HEK293 (cell line): ENCODE results near the gene RNF144B.

ENCODE experiments used
- CTCF ChIA-PET: fragments of 350-600 bp; formaldehyde crosslinking; extraction: SDS; loops from one replicate; lab custom pipeline; 2021; ENCODE audit warnings: antibody characterized with exemption; lab: Yijun Ruan, JAX
- POLR2A ChIA-PET: fragments of 300-600 bp; formaldehyde crosslinking; extraction: SDS; loops from one replicate; lab custom pipeline; 2020; ENCODE audit warnings: antibody characterized with exemption, inconsistent platforms; lab: Yijun Ruan, JAX
- H3K27ac ChIP-seq: fragments of 200-500 bp; sonication (Bioruptor generic); 2 replicates; pipeline ENCODE4 v1.5.1; 2014; ENCODE audit warnings: low read depth, low read length, control low read depth, inconsistent platforms; ENCODE audit errors: extremely low read depth
- H3K36me3 ChIP-seq, 2 experiments: fragments of 200-500 bp in 1 of 2; sonication (Bioruptor generic) in 1 of 2; 1 replicate in 1 of 2; 2 replicates in 1 of 2; pipeline ENCODE4 v1.5.1; 2014 to 2017; ENCODE audit warnings: inconsistent platforms in 2 of 2, low read length in 2 of 2; ENCODE audit not compliant: control insufficient read depth in 2 of 2, insufficient read depth in 1 of 2
- H3K4me1 ChIP-seq: fragments of 200-500 bp; sonication (Bioruptor generic); 2 replicates; pipeline ENCODE4 v1.5.1; 2014; ENCODE audit warnings: mild to moderate bottlenecking, low read length, inconsistent platforms; ENCODE audit not compliant: control insufficient read depth, insufficient read depth
- H3K4me3 ChIP-seq: 2 replicates; pipeline ENCODE4 v1.5.1; 2011; ENCODE audit warnings: low read depth, mild to moderate bottlenecking, control low read depth, low read length, moderate library complexity
- H3K9me3 ChIP-seq: fragments of 200-500 bp; sonication (Bioruptor generic); 2 replicates; pipeline ENCODE4 v1.5.1; 2014; ENCODE audit warnings: low read depth, low read length, inconsistent platforms; ENCODE audit not compliant: control insufficient read depth, insufficient read depth
- REPIN1 ChIP-seq: fragments of 450-650 bp; formaldehyde crosslinking; IDR thresholded peaks from 2 replicates; pipeline ENCODE4 v1.5.1; 2017; ENCODE audit warnings: missing biosample characterization, missing genetic modification characterization, low read depth
- TRIM28 ChIP-seq: IDR thresholded peaks from 2 replicates; pipeline ENCODE4 v1.6.1; 2011; ENCODE audit warnings: low read length, control low read depth, borderline replicate concordance
- YY1 ChIP-seq: fragments of 450-650 bp; formaldehyde crosslinking; IDR thresholded peaks from 2 replicates; pipeline ENCODE4 v1.5.1; 2018; ENCODE audit warnings: missing biosample characterization, missing genetic modification characterization
- ZEB2 ChIP-seq: fragments of 450-650 bp; formaldehyde crosslinking; IDR thresholded peaks from 2 replicates; pipeline ENCODE4 v1.5.1; 2016; ENCODE audit warnings: missing biosample characterization, missing genetic modification characterization
- ZNF133 ChIP-seq: fragments of 450-650 bp; formaldehyde crosslinking; IDR thresholded peaks from 2 replicates; pipeline ENCODE4 v1.5.1; 2016; ENCODE audit warnings: missing biosample characterization, missing genetic modification characterization
- ZNF202 ChIP-seq: fragments of 450-650 bp; formaldehyde crosslinking; IDR thresholded peaks from 2 replicates; pipeline ENCODE4 v1.5.1; 2016; ENCODE audit warnings: missing biosample characterization, missing genetic modification characterization, borderline replicate concordance
- ZNF221 ChIP-seq: fragments of 450-650 bp; formaldehyde crosslinking; IDR thresholded peaks from 2 replicates; pipeline ENCODE4 v1.5.1; 2017; ENCODE audit warnings: missing biosample characterization, missing genetic modification characterization, borderline replicate concordance
- ZNF23 ChIP-seq: fragments of 450-650 bp; formaldehyde crosslinking; IDR thresholded peaks from 2 replicates; pipeline ENCODE4 v1.5.1; 2016; ENCODE audit warnings: missing biosample characterization, missing genetic modification characterization, borderline replicate concordance
- ZNF302 ChIP-seq: fragments of 450-650 bp; formaldehyde crosslinking; IDR thresholded peaks from 2 replicates; pipeline ENCODE4 v1.5.1; 2016; ENCODE audit warnings: missing biosample characterization, missing genetic modification characterization, low read depth
- ZNF558 ChIP-seq: fragments of 450-650 bp; formaldehyde crosslinking; IDR thresholded peaks from 2 replicates; pipeline ENCODE4 v1.5.1; 2016; ENCODE audit warnings: missing biosample characterization, missing genetic modification characterization
- ZNF571 ChIP-seq: fragments of 450-650 bp; formaldehyde crosslinking; IDR thresholded peaks from 2 replicates; pipeline ENCODE4 v1.5.0; 2017; ENCODE audit warnings: missing biosample characterization, missing genetic modification characterization
- ZNF621 ChIP-seq: fragments of 450-650 bp; formaldehyde crosslinking; IDR thresholded peaks from 2 replicates; pipeline ENCODE4 v1.5.1; 2017; ENCODE audit warnings: missing biosample characterization, missing genetic modification characterization
- ZXDB ChIP-seq: fragments of 450-650 bp; formaldehyde crosslinking; IDR thresholded peaks from 2 replicates; pipeline ENCODE4 v1.5.1; 2016; ENCODE audit warnings: missing biosample characterization, missing genetic modification characterization
- TF ChIP-seq, protein P1 (sequence below): fragments of 450-650 bp; formaldehyde crosslinking; IDR thresholded peaks from 2 replicates; pipeline ENCODE4 v1.5.1; 2016; ENCODE audit warnings: missing biosample characterization, missing genetic modification characterization
- TF ChIP-seq, protein P2 (sequence below): fragments of 450-650 bp; formaldehyde crosslinking; IDR thresholded peaks from 2 replicates; pipeline ENCODE4 v1.5.1; 2016; ENCODE audit warnings: missing biosample characterization, missing genetic modification characterization, low read depth
- TF ChIP-seq, protein P3 (sequence below): fragments of 450-650 bp; formaldehyde crosslinking; IDR thresholded peaks from 2 replicates; pipeline ENCODE4 v1.5.1; 2016; ENCODE audit warnings: missing biosample characterization, missing genetic modification characterization
- TF ChIP-seq, protein P4 (sequence below): fragments of 450-650 bp; formaldehyde crosslinking; IDR thresholded peaks from 2 replicates; pipeline ENCODE4 v1.5.1; 2016; ENCODE audit warnings: missing biosample characterization, missing genetic modification characterization
- TF ChIP-seq, protein P5 (sequence below): fragments of 450-650 bp; formaldehyde crosslinking; IDR thresholded peaks from 2 replicates; pipeline ENCODE4 v1.5.1; 2017; ENCODE audit warnings: missing biosample characterization, missing genetic modification characterization
- TF ChIP-seq, protein P6 (sequence below): fragments of 450-650 bp; formaldehyde crosslinking; IDR thresholded peaks from 2 replicates; pipeline ENCODE4 v1.5.1; 2016; ENCODE audit warnings: missing biosample characterization, missing genetic modification characterization, low read depth

The RNF144B gene

DNA sequence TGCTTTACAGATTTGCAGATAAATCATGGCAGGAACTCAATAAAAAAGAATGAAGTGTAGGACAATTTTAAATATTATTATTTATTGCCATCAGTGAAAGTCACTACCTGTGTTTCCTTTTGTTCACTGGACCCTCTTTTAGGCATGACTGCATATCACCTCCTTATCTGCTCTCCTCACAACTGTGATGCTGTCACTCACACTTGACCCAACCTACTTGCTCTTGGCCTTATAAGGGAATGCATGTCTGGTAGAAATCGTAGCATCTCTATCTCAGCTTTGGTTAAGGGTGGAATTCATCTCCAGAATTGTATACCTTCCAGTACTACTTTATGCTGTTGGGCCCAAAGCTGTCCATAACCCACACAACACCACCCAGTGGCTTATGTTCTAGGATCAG, 47.6 kb upstream of the RNF144B start:
- Histone ChIP-seq H3K9me3 (no peaks in the 10 kb centered on the region), H3K27ac (no peak overlapping the region), H3K4me1 (no peaks in the 10 kb centered on the region), H3K36me3 (no peaks in the 10 kb centered on the region), H3K4me3 (no peak overlapping the region)
- CTCF ChIA-PET = interaction anchor here (1.6 kb wide), 1 partner anchor 16 kb away, joined by 8 read pairs; no protein-coding TSS in a partner anchor
- TF ChIP-seq ZNF202 (tag by site-specific recombination) = no peak
- no peak for TF ChIP-seq ZEB2 (tag by site-specific recombination)
- POLR2A ChIA-PET = no interaction called here

DNA sequence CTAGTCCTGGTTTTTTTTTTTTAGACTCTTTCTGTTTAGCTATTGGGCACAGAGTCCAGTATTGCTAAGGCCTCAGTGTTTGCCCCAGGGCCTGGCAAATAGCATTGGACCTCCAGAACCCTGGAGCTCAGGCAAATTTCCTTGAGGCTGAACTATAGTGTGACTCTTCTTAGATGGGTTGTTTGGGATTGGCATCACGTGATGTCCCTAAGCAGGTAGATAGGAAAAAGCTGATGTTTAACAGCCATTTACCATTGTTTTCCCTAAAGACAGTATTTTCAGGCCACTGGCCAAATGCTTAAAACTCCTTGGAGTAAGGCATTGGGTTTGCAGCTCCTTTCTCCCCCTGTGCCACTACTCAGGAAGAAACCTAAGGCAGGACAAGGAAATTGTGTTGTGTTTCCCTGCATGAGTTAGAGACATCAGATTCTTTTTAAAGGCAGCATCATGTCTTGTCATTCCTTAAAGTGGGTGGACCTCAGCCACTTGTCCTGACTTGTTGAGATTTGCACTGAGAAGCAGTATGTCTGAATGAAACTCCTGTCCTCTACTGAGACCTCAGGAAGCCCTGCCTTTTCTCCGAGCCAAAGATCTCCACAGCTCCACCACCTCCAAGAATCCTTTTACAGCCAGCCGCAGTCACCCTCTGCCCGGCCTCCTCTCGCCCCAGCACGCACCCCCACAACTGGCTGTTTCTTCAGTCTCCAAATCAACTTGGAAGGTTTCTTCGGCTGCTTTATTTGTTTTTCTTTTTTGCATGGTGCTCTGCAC, 46.2 kb upstream of the RNF144B start:
- Histone ChIP-seq H3K36me3 (no peaks in the 10 kb centered on the region), H3K27ac (no peak overlapping the region), H3K9me3 (no peaks in the 10 kb centered on the region)
- ChIA-PET POLR2A (no interaction called here), CTCF (interaction anchor here (0.9 to 1.6 kb wide), 2 partner anchors 17 to 162 kb away, joined by 3 to 8 read pairs; no protein-coding TSS in a partner anchor)
- TF ChIP-seq ZNF571 (no peak), ZNF621 (tag by site-specific recombination) (no peak), ZNF133 (no peak), REPIN1 (tag by site-specific recombination) (no peak), ZNF558 (no peak)
- TF ChIP-seq, protein P1, sequence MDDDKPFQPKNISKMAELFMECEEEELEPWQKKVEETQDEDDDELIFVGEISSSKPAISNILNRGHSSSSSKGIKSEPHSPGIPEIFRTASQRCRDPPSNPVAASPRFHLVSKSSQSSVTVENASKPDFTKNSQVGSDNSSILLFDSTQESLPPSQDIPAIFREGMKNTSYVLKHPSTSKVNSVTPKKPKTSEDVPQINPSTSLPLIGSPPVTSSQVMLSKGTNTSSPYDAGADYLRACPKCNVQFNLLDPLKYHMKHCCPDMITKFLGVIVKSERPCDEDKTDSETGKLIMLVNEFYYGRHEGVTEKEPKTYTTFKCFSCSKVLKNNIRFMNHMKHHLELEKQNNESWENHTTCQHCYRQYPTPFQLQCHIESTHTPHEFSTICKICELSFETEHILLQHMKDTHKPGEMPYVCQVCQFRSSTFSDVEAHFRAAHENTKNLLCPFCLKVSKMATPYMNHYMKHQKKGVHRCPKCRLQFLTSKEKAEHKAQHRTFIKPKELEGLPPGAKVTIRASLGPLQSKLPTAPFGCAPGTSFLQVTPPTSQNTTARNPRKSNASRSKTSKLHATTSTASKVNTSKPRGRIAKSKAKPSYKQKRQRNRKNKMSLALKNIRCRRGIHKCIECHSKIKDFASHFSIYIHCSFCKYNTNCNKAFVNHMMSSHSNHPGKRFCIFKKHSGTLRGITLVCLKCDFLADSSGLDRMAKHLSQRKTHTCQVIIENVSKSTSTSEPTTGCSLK = no peak
- TF ChIP-seq, protein P2, sequence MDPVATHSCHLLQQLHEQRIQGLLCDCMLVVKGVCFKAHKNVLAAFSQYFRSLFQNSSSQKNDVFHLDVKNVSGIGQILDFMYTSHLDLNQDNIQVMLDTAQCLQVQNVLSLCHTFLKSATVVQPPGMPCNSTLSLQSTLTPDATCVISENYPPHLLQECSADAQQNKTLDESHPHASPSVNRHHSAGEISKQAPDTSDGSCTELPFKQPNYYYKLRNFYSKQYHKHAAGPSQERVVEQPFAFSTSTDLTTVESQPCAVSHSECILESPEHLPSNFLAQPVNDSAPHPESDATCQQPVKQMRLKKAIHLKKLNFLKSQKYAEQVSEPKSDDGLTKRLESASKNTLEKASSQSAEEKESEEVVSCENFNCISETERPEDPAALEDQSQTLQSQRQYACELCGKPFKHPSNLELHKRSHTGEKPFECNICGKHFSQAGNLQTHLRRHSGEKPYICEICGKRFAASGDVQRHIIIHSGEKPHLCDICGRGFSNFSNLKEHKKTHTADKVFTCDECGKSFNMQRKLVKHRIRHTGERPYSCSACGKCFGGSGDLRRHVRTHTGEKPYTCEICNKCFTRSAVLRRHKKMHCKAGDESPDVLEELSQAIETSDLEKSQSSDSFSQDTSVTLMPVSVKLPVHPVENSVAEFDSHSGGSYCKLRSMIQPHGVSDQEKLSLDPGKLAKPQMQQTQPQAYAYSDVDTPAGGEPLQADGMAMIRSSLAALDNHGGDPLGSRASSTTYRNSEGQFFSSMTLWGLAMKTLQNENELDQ = no peak
- TF ChIP-seq, all 188 proteins: peak for 0
- no peak overlapping the region for H3K4me3 ChIP-seq
- H3K4me1 ChIP-seq = no peaks in the 10 kb centered on the region

DNA sequence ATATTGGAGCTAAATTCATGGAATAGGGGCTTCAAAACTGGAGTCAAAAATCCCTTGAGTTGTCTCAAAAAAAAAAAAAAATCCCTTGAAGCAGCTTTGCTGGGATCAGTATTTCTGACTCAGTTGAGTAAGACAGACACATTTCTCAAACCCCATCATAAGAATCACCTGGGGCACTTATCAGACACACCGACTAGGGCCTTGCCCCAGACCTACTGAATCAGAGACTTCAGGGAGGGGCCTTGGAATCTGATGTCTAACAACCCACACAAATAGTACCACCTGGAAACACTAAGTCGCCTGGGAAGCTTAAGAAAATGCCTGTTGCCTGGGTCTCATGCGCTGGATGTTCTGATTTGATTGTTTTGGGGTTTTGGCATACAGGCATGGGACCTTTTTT, 44.9 kb upstream of the RNF144B start:
- Histone ChIP-seq H3K4me3 (no peak overlapping the region), H3K27ac (no peak overlapping the region), H3K4me1 (no peaks in the 10 kb centered on the region)
- TF ChIP-seq ZNF302 (no peak), TRIM28 (no peak), ZNF221 (tag by site-specific recombination) (no peak), ZXDB (tag by site-specific recombination) (no peak), YY1 (no peak), ZNF23 (tag by site-specific recombination) (no peak)
- TF ChIP-seq, protein P3, sequence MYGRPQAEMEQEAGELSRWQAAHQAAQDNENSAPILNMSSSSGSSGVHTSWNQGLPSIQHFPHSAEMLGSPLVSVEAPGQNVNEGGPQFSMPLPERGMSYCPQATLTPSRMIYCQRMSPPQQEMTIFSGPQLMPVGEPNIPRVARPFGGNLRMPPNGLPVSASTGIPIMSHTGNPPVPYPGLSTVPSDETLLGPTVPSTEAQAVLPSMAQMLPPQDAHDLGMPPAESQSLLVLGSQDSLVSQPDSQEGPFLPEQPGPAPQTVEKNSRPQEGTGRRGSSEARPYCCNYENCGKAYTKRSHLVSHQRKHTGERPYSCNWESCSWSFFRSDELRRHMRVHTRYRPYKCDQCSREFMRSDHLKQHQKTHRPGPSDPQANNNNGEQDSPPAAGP (tag by site-specific recombination) = no peak
- TF ChIP-seq, protein P4, sequence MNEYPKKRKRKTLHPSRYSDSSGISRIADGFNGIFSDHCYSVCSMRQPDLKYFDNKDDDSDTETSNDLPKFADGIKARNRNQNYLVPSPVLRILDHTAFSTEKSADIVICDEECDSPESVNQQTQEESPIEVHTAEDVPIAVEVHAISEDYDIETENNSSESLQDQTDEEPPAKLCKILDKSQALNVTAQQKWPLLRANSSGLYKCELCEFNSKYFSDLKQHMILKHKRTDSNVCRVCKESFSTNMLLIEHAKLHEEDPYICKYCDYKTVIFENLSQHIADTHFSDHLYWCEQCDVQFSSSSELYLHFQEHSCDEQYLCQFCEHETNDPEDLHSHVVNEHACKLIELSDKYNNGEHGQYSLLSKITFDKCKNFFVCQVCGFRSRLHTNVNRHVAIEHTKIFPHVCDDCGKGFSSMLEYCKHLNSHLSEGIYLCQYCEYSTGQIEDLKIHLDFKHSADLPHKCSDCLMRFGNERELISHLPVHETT (tag by site-specific recombination) = no peak
- TF ChIP-seq, protein P5, sequence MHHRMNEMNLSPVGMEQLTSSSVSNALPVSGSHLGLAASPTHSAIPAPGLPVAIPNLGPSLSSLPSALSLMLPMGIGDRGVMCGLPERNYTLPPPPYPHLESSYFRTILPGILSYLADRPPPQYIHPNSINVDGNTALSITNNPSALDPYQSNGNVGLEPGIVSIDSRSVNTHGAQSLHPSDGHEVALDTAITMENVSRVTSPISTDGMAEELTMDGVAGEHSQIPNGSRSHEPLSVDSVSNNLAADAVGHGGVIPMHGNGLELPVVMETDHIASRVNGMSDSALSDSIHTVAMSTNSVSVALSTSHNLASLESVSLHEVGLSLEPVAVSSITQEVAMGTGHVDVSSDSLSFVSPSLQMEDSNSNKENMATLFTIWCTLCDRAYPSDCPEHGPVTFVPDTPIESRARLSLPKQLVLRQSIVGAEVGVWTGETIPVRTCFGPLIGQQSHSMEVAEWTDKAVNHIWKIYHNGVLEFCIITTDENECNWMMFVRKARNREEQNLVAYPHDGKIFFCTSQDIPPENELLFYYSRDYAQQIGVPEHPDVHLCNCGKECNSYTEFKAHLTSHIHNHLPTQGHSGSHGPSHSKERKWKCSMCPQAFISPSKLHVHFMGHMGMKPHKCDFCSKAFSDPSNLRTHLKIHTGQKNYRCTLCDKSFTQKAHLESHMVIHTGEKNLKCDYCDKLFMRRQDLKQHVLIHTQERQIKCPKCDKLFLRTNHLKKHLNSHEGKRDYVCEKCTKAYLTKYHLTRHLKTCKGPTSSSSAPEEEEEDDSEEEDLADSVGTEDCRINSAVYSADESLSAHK (tag by site-specific recombination) = no peak
- TF ChIP-seq, protein P6, sequence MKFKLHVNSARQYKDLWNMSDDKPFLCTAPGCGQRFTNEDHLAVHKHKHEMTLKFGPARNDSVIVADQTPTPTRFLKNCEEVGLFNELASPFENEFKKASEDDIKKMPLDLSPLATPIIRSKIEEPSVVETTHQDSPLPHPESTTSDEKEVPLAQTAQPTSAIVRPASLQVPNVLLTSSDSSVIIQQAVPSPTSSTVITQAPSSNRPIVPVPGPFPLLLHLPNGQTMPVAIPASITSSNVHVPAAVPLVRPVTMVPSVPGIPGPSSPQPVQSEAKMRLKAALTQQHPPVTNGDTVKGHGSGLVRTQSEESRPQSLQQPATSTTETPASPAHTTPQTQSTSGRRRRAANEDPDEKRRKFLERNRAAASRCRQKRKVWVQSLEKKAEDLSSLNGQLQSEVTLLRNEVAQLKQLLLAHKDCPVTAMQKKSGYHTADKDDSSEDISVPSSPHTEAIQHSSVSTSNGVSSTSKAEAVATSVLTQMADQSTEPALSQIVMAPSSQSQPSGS (tag by site-specific recombination) = no peak
- TF ChIP-seq, all 188 proteins: peak for 0
- Histone ChIP-seq H3K9me3 (no peaks in the 10 kb centered on the region), H3K36me3 (no peaks in the 10 kb centered on the region)
- CTCF ChIA-PET = interaction anchor here (0.6 to 1.0 kb wide), 3 partner anchors 18 to 608 kb away, joined by 3 to 4 read pairs (median 3); no protein-coding TSS in a partner anchor
- POLR2A ChIA-PET = interaction anchor here (0.6 kb wide), 1 partner anchor 9 kb away, joined by 4 read pairs; no protein-coding TSS in a partner anchor
